HEK293 (cell line): ENCODE data around the gene ZNF423.

Experiments used
- CTCF ChIP-seq: fragments of 450-650 bp; formaldehyde crosslinking; IDR thresholded peaks from 2 replicates; pipeline ENCODE4 v1.5.1; 2016; ENCODE audit warnings: missing biosample characterization, missing genetic modification characterization
- ZNF416 ChIP-seq: fragments of 450-650 bp; formaldehyde crosslinking; IDR thresholded peaks from 2 replicates; pipeline ENCODE4 v1.5.1; 2016; ENCODE audit warnings: missing biosample characterization, missing genetic modification characterization
- ZNF610 ChIP-seq: fragments of 450-650 bp; formaldehyde crosslinking; IDR thresholded peaks from 2 replicates; pipeline ENCODE4 v1.5.1; 2016; ENCODE audit warnings: missing biosample characterization, missing genetic modification characterization, borderline replicate concordance

- no peak for TF ChIP-seq CTCF (tag by site-specific recombination)
- no peak for TF ChIP-seq ZNF416
- TF ChIP-seq ZNF610 (tag by site-specific recombination), result no peak
Measured at GRCh38 chr16:49493836-49494235, 362.1 kb downstream of the ZNF423 start.
